ENCODE measurements around the gene INPP5K.

The INPP5K gene

DNA sequence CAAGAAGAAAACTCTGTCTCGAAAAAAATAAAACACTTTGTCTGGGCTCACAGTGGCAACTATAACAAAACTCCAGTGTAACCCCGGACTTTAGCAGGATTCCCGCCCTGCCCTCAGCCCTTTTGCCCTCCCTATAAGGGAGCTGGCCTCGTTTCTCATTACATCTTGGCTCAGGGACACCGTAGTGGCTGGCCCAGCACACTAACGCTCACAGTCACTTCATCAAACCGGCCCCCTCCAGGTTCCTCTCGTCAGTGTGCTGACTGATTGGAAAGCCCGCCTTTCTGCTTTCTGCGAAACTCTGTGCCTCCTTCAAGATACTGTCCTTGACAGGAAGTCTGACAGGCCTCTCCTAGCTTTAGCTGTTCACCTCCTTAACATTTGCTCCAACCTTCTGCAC, 12.7 kb downstream of the INPP5K start:
- H3K4me1 ChIP-seq, result no peaks in the 10 kb centered on the region
- H3K9me3 ChIP-seq, result no peaks in the 10 kb centered on the region
- TF ChIP-seq, protein P1, sequence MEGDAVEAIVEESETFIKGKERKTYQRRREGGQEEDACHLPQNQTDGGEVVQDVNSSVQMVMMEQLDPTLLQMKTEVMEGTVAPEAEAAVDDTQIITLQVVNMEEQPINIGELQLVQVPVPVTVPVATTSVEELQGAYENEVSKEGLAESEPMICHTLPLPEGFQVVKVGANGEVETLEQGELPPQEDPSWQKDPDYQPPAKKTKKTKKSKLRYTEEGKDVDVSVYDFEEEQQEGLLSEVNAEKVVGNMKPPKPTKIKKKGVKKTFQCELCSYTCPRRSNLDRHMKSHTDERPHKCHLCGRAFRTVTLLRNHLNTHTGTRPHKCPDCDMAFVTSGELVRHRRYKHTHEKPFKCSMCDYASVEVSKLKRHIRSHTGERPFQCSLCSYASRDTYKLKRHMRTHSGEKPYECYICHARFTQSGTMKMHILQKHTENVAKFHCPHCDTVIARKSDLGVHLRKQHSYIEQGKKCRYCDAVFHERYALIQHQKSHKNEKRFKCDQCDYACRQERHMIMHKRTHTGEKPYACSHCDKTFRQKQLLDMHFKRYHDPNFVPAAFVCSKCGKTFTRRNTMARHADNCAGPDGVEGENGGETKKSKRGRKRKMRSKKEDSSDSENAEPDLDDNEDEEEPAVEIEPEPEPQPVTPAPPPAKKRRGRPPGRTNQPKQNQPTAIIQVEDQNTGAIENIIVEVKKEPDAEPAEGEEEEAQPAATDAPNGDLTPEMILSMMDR (IDR thresholded peaks at IDR 0.05; ENCODE audit: low read depth, low read length), result no peak
- DNase-seq, result no peak
- no peaks in the 10 kb centered on the region for H3K36me3 ChIP-seq
- H3K27me3 ChIP-seq, result no peaks in the 10 kb centered on the region
- no peak overlapping the region for H3K4me3 ChIP-seq (ENCODE audit: low read depth, low read length)

DNA sequence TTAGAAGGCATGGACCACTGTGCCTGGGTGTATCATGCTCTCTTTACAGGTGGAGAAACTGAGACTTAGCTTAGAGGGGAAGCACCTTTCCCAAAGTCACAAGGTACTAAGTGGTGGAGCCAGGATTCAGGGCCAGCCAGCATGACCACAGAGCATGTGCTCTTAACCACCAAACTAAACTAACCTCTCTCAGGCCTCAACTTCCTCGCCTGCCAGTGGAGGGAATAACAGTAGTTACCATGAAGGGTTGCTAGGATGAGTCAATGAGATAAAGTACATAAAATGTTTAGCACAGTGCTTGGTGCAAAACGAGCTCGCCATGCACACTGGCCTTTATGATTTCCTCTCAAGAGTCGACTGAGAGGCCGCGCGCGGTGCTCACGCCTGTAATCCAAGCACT, 17.5 kb downstream of the INPP5K start:
- H3K27me3 ChIP-seq, result no peaks in the 10 kb centered on the region
- no peak for DNase-seq
- no peaks in the 10 kb centered on the region for H3K4me1 ChIP-seq
- no peaks in the 10 kb centered on the region for H3K36me3 ChIP-seq
- TF ChIP-seq, protein P1 (IDR thresholded peaks at IDR 0.05; ENCODE audit: low read depth, low read length), result no peak
- H3K9me3 ChIP-seq, result no peaks in the 10 kb centered on the region
- H3K4me3 ChIP-seq (ENCODE audit: low read depth, low read length), result no peak overlapping the region

DNA sequence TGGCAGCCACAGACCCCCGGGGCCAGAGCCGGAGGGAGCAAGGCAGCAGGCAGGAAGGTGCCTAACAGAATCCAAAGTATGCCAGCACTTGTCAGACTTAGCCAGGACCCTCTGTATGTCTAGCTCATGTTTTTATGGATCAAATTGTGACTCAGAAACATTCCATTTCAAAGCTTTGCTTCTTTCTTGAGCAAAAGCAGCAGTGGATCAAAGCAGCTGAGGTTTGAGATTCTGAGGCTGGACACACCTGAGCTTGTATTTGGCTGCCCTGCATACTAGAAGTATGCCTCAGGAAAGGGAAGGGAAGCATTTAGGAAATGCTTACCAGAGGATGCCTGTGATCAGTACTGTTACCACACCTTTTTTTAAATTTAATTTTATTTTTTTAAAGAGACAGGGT, 18.2 kb downstream of the INPP5K start:
- no peak for DNase-seq
- Histone ChIP-seq H3K9me3 (no peaks in the 10 kb centered on the region), H3K4me3 (ENCODE audit: low read depth, low read length) (no peak overlapping the region), H3K27me3 (no peaks in the 10 kb centered on the region), H3K4me1 (0 out of 2 replicates have a peak, but pooled peaks cover under 1% of the 10 kb centered on the region), H3K36me3 (no peaks in the 10 kb centered on the region)
- TF ChIP-seq, protein P1 (IDR thresholded peaks at IDR 0.05; ENCODE audit: low read depth, low read length), result no peak

DNA sequence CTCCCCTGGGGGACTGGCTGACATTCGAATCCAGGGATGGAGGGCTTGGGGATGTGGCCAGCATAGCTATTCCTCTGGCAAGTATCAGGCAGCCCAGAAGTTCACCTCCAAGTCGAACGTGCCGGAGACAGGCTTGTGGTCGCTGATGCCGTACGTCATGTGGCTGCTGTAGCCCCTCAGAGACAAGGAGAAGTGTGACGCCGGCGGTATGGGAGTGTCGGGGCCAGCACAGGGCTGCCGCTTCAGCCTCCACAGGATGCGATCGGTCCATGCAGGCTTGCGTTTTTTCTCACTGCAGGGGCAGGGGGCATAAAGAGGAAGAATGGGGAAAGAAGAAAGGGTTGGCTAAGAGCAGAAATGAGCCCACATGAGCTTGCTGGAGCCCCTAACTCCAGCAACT, 18.6 kb downstream of the INPP5K start:
- H3K9me3 ChIP-seq, result no peaks in the 10 kb centered on the region
- H3K4me1 ChIP-seq, result 0 out of 2 replicates have a peak, but pooled peaks cover 3% of the 10 kb centered on the region
- TF ChIP-seq, protein P1 (IDR thresholded peaks at IDR 0.05; ENCODE audit: low read depth, low read length), result no peak
- no peak for DNase-seq
- H3K4me3 ChIP-seq (ENCODE audit: low read depth, low read length), result no peak overlapping the region
- H3K27me3 ChIP-seq, result no peaks in the 10 kb centered on the region
- no peaks in the 10 kb centered on the region for H3K36me3 ChIP-seq

DNA sequence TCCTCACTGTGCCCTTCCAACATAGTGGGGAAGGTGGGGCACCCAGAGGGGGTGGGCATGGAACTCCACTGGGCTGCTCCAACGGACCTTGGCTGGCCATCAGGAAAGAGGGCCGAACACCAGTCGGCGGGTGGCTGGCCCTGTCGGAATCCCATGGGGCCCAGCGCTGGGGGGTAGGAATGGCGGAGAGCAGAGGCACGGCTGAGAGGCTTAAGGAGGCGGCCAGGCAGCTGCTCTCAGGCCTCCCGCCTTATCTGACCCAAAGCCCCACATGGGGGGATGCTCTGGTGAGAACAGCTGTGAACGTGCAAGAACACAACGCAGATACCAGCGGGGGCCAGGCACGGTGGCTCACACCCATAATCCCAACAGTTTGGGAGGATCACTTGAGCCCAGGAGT, 19.5 kb downstream of the INPP5K start:
- TF ChIP-seq, protein P1 (IDR thresholded peaks at IDR 0.05; ENCODE audit: low read depth, low read length), result no peak
- no peak for DNase-seq
- no peaks in the 10 kb centered on the region for H3K27me3 ChIP-seq

DNA sequence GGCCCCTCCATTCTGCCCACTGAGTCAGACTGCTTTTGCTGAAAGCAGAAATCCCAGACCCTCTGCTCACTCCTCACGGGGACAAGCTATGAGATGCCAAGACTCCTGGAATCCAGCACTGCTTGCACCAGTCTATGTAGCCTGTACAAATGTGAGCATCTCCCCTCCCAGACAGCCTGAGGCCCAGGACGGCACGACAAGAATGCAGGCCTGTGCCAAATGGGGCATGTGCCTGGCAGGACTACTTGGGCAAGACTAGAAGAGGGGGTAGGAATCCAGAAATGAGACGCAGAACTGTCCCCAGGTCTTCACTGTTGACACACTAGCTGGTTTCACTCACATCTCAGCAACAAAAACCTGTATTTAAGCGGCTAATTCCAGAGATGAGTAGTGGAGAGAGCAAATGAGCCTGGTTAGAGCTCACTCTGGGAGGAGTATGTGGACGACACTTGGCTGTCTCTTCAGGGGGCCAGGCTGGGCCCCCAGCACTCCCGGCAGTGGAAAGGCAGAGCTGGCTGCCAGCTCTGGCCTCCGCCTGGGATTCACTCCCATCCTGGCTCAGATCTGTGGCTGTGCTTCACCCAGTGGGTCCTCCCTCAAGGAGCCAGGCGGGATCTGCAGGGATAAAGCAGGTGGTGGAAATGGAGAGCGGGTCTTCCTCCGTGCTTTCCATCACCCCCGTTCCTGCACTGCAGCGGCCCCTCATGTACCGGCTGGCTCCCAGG, 21.0 kb downstream of the INPP5K start:
- Histone ChIP-seq H3K36me3 (no peaks in the 10 kb centered on the region), H3K4me3 (ENCODE audit: low read depth, low read length) (no peak overlapping the region), H3K4me1 (0 out of 2 replicates have a peak, but pooled peaks cover 3% of the 10 kb centered on the region), H3K9me3 (no peaks in the 10 kb centered on the region), H3K27me3 (no peaks in the 10 kb centered on the region)
- TF ChIP-seq, protein P1 (IDR thresholded peaks at IDR 0.05; ENCODE audit: low read depth, low read length), result no peak
- DNase-seq, result no peak

More for the DNA sequence above, 19.5 kb downstream of the INPP5K start:
- Histone ChIP-seq H3K4me3 (ENCODE audit: low read depth, low read length) (no peak overlapping the region), H3K4me1 (0 out of 2 replicates have a peak, but pooled peaks cover 3% of the 10 kb centered on the region), H3K36me3 (no peaks in the 10 kb centered on the region), H3K9me3 (no peaks in the 10 kb centered on the region)

All from BE2C (cell line).